GM13977 (cell line): ENCODE data around the gene ZAR1.

Source experiments
- DNase-seq: peaks from one replicate; pipeline ENCODE4 v3.0.0; 2012; ENCODE audit warnings: low spot score
- in situ Hi-C: fragments of 300-500 bp; cut with MboI; formaldehyde crosslinking; loops from one replicate; pipeline ENCODE4 v1.12.0; 2022; ENCODE audit warnings: low sequenced_read_pairs, low pct_unique_long_range_greater_than_20kb, mixed read lengths, inconsistent platforms; ENCODE audit not compliant: unreplicated experiment
- TF ChIP-seq, protein P1 (sequence below): IDR thresholded peaks from 2 replicates; pipeline ENCODE4 v1.5.1; 2012; ENCODE audit warnings: mild to moderate bottlenecking, control low read depth; ENCODE audit not compliant: insufficient read depth; ENCODE audit errors: extremely low read depth, missing control alignments

Gene ZAR1

GRCh38 chr4:48518143-48518542 lies 28.1 kb downstream of the ZAR1 start:
- in situ Hi-C loops, result no loop called here
- TF ChIP-seq, protein P1, sequence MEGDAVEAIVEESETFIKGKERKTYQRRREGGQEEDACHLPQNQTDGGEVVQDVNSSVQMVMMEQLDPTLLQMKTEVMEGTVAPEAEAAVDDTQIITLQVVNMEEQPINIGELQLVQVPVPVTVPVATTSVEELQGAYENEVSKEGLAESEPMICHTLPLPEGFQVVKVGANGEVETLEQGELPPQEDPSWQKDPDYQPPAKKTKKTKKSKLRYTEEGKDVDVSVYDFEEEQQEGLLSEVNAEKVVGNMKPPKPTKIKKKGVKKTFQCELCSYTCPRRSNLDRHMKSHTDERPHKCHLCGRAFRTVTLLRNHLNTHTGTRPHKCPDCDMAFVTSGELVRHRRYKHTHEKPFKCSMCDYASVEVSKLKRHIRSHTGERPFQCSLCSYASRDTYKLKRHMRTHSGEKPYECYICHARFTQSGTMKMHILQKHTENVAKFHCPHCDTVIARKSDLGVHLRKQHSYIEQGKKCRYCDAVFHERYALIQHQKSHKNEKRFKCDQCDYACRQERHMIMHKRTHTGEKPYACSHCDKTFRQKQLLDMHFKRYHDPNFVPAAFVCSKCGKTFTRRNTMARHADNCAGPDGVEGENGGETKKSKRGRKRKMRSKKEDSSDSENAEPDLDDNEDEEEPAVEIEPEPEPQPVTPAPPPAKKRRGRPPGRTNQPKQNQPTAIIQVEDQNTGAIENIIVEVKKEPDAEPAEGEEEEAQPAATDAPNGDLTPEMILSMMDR, result no peak
- no peak for DNase-seq

- in situ Hi-C loops, result loop anchor here (25.0 kb wide), 1 partner anchor 389 kb away; the partner anchor contains the start of gene TXK
- TF ChIP-seq, protein P1, result no peak
- no peak for DNase-seq
Observed at GRCh38 chr4:48526406-48526805, 36.4 kb downstream of the ZAR1 start.

DNA sequence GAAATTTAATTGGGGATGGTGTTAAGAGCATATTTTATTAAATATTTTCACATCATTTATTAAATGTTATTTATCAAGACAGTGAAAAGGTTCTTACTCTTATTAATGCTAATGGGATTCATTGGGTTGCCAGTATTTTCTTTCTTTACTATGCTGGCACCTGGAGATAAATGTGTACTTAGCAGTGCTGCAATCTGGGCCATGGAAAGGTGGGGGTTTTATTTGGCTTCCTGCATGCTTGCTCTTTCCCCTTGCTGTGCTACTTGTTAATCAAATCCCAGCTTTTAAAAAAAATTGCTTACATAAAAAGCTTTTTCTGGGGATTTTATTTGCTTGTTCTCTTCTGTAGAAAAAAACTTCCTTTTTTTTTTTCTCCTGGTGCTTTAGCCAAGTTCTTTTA lies 48.3 kb downstream of the ZAR1 start:
- in situ Hi-C loops, result loop anchor here (25.0 kb wide), 1 partner anchor 401 kb away; the partner anchor contains the start of gene TXK
- TF ChIP-seq, protein P1, result no peak
- DNase-seq, result no peak

DNA sequence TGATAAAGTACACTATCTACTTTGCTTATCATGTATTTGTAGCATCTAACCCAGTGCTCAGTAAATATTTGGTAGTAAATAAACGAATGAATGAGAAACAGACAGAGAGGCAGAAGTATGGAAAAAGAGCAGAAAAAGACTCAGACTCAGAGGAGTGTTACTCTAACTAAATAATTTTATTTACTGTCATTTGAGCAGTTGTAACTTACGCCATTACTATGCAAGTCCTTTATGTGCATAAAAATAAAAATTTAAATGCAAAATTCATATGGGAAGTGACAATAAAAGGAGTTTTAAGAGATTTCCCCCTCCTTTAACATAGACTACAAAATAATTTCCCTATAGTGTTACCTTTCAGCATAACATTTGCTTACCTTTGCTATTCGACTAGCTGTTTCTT lies 49.5 kb downstream of the ZAR1 start:
- TF ChIP-seq, protein P1, result no peak
- in situ Hi-C loops, result loop anchor here (25.0 kb wide), 1 partner anchor 402 kb away; the partner anchor contains the start of gene TXK

DNA sequence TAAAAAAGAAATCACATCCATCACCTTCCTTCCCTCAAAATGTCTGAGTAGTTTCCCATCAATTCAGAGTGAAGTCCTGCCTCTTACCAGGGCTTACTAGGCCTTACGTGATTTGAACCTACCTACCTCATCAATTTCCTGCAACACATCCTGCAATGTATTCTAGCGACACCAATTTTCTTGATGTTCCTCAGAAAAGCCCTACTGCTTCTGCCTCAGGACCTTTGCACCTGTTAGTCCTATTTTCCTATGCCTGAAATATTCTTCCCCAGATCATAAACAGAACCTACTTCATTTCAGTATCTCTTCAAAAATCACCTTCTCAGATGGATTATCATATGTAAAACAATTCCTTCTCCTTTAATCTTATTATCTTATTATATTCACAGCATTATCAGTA lies 52.8 kb downstream of the ZAR1 start:
- no peak for DNase-seq
- TF ChIP-seq, protein P1, result no peak
- in situ Hi-C loops, result loop anchor here (25.0 kb wide), 1 partner anchor 406 kb away; the partner anchor contains the start of gene TXK

More for the DNA sequence above, 49.5 kb downstream of the ZAR1 start:
- no peak for DNase-seq

- DNase-seq, result no peak
- TF ChIP-seq, protein P1, result no peak
- in situ Hi-C loops, result loop anchor here (25.0 kb wide), 1 partner anchor 406 kb away; the partner anchor contains the start of gene TXK
Observed at GRCh38 chr4:48543796-48544195, 53.7 kb downstream of the ZAR1 start.
